Type B pancreatic cell (in vitro differentiated cells): ENCODE results near the gene DLX5. TPM values are rescaled to one million over a fixed set of nuclear protein-coding genes. Genes with fewer than 3 reads are reported as not detected.

Experiments
- DNase-seq: peaks from one replicate; pipeline ENCODE4 v3.0.0; 2021; ENCODE audit warnings: mixed read lengths; ENCODE audit not compliant: unreplicated experiment; ENCODE audit errors: extremely low spot score
- H3K27ac Mint-ChIP-seq: 2 replicates; pipeline ENCODE4 v1.8.0; 2021; ENCODE audit warnings: mild to moderate bottlenecking, mixed read lengths
- H3K27me3 Mint-ChIP-seq: 2 replicates; pipeline ENCODE4 v1.8.0; 2021; ENCODE audit warnings: mixed read lengths
- H3K36me3 Mint-ChIP-seq: 2 replicates; pipeline ENCODE4 v1.8.0; 2021; ENCODE audit warnings: mixed read lengths
- H3K4me1 Mint-ChIP-seq: one replicate; pipeline ENCODE4 v1.8.0; 2021; ENCODE audit warnings: mixed read lengths; ENCODE audit not compliant: unreplicated experiment
- H3K4me3 Mint-ChIP-seq: 2 replicates; pipeline ENCODE4 v1.8.0; 2021; ENCODE audit warnings: mild to moderate bottlenecking, mixed read lengths
- H3K9me3 Mint-ChIP-seq: 2 replicates; pipeline ENCODE4 v1.8.0; 2021; ENCODE audit warnings: mixed read lengths
- CTCF ChIP-seq: fragments of 200-600 bp; sonication (generic); conservative IDR thresholded peaks from 2 replicates; pipeline ENCODE4 v1.5.0; 2021; ENCODE audit warnings: antibody characterized with exemption, mild to moderate bottlenecking
- total RNA-seq: library from RNA; stranded (reverse); gene quantifications from 2 replicates; pipeline ENCODE4 v1.2.1, GENCODE V29; 2021; ENCODE audit warnings: low replicate concordance

The DLX5 gene
- total RNA-seq, 1 donor from 2014 or later: 37.9 TPM

GRCh38 chr7:97012365-97013133 lies 12.1 kb downstream of the DLX5 start:
- Mint-ChIP-seq H3K4me3 (peak overlapping the region; percentile 77), H3K27me3 (peaks cover 98% of the 10 kb centered on the region), H3K36me3 (peaks cover 19% of the 10 kb centered on the region)

GRCh38 chr7:97011536-97012364 lies 12.9 kb downstream of the DLX5 start:
- Mint-ChIP-seq H3K4me1 (peaks cover 30% of the 10 kb centered on the region), H3K9me3 (no peaks in the 10 kb centered on the region), H3K36me3 (peaks cover 19% of the 10 kb centered on the region), H3K27me3 (peaks cover 98% of the 10 kb centered on the region), H3K27ac (no peak overlapping the region), H3K4me3 (peak overlapping the region; percentile 77)
- no peak for TF ChIP-seq CTCF
- DNase-seq: no peak

More at GRCh38 chr7:97012365-97013133, 12.1 kb downstream of the DLX5 start:
- peaks cover 38% of the 10 kb centered on the region for H3K4me1 Mint-ChIP-seq
- no peak overlapping the region for H3K27ac Mint-ChIP-seq
- TF ChIP-seq CTCF: no peak
- no peak for DNase-seq
- H3K9me3 Mint-ChIP-seq: no peaks in the 10 kb centered on the region

GRCh38 chr7:97011104-97011503 lies 13.5 kb downstream of the DLX5 start:
- Mint-ChIP-seq H3K4me1 (peaks cover 27% of the 10 kb centered on the region), H3K9me3 (no peaks in the 10 kb centered on the region), H3K36me3 (peaks cover 19% of the 10 kb centered on the region), H3K4me3 (peak overlapping the region; percentile 77), H3K27me3 (peaks cover 96% of the 10 kb centered on the region), H3K27ac (no peak overlapping the region)
- DNase-seq: no peak
- TF ChIP-seq CTCF: no peak

GRCh38 chr7:97009753-97010732 lies 14.6 kb downstream of the DLX5 start:
- H3K27me3 Mint-ChIP-seq: peaks cover 91% of the 10 kb centered on the region
- peak overlapping the region; percentile 19 for H3K27ac Mint-ChIP-seq
- no peak for TF ChIP-seq CTCF
- H3K9me3 Mint-ChIP-seq: no peaks in the 10 kb centered on the region
- no peak for DNase-seq
- peaks cover 19% of the 10 kb centered on the region for H3K36me3 Mint-ChIP-seq
- peaks cover 18% of the 10 kb centered on the region for H3K4me1 Mint-ChIP-seq
- peak overlapping the region; percentile 91 for H3K4me3 Mint-ChIP-seq
